ENCODE data around the gene DOCK9.

The DOCK9 gene

DNA sequence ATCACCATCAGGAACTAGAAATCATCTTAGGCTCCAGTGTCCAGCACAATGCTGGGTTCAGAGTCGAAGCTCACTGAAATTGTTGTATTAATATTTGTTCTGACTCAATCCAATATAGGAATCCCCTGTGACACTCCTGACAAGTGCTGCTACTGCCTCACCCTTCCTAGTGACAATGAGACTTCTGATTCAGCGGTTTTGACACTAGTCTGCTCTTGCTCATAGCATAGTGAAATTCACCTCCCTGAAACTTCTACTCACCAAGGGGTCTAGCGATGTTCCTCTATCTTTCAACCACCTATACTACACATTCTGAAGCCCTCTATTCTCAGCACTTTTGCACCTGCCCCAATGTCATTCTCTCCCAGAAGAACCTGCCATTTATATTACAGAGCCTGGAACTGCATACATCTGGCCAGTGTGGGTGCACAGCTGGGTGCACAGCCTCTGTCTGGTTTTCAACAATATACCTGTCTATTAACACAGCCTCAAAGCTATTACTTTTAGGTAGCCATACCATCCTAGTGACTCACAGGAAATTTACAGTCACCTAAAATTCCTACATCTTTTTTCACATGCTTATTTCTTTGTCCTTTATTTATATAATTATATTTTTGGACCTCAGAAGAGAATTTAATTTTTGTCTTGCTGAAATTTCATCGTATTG is 88.3 kb downstream of the DOCK9 start:
- no peak for DNase-seq (ENCODE audit: low read depth in 2 of 2, low spot score in 1 of 2)

DNA sequence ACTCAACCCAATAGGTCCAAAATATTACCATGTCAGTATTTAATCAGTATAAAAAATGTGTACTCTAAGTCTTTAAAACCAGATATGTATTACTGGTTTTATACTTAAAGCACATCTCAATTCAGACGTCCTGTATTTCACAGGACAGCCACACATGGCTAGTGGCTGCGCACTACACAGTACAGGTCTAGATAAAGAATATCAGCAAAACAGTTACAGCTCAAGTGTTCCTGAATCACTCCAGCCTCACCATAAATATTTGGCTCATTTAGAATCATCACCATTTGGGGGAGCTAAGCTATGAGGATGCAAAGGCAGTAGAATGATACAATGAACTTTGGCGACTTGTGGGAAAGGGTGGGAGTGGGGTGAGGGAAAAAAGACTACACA is 89.0 kb downstream of the DOCK9 start:
- DNase-seq (ENCODE audit: low read depth in 2 of 2, low spot score in 1 of 2), result no peak

DNA sequence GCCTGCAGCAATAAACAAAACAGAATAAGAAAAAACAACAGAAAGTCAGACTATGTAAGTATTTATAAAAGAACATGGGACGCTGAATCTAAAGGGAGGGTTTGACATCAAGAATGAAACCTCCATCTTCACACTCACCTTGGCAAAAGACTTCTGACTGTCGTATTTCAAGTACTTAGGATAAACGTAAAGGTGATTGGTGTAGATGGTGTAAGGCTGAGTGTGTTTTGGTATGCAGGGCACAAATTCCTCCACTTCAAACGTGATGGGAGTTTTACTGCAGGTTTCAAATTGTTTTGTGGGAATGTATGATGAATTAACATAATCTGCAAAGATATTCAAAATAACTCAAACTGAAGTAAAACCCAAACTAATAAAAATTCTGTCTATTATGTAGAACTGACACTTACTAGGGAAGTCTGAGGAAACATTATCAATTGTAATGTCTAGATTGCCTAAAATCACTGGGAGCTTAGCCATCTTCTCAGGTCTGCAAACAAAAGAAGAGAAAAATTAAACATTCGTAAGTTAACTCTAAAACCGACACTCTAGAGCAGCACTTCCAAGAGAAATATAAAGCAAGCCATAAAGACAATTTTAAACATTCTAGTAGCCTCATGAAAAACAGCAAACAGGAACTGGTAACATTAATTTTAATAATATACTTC is 89.5 kb downstream of the DOCK9 start:
- DNase-seq (ENCODE audit: low read depth in 2 of 2, low spot score in 1 of 2), result no peak

DNA sequence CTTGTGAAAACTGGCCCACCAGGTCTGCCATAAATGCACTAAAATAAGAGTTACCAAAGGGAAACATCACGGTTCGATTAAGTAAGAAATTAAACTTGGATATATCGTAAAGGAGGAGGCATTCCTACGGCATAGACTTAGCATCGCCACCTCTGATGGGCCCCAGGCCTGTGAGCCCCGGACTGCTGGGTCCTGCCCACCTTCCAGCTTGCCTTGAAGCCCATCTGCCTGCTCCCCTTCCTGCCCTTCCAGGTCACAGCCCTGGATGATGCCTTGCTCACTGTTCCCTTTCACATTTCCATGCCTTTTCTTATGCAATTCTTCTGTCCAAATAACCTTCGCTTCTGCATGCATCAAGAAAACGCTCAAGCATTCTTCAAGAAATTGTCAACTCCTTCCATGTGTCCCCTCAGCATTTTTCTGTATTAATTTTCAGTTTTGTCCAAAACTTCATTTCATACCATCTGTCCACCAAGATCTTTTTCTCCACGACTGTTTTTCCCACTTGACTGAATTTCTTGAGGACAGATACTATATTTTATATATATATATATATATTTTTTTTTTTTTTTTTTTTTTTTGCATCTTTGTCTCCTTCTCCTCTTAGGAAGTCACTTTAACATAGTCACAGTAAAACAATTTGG is 91.2 kb downstream of the DOCK9 start:
- no peak for DNase-seq (ENCODE audit: low read depth in 2 of 2, low spot score in 1 of 2)

DNA sequence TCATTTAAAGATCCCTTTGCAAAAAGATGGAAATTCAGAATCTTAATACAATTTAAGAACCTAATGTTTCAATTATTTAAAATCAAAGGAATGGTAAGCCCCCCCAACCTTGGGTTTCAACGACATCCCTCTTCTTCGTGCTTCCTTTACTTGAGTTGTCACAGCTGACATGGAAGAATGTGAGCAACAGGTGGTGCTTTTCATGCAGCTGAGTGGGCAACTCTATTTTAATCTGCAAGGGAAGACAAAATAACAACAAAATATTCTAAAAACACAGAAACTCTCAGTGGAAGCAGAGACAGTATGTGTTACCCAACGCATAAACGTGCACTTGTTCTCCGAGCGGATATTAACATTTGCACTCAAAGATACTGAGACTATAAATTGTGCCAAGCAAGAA is 92.3 kb downstream of the DOCK9 start:
- no peak for DNase-seq (ENCODE audit: low read depth in 2 of 2, low spot score in 1 of 2)

DNA sequence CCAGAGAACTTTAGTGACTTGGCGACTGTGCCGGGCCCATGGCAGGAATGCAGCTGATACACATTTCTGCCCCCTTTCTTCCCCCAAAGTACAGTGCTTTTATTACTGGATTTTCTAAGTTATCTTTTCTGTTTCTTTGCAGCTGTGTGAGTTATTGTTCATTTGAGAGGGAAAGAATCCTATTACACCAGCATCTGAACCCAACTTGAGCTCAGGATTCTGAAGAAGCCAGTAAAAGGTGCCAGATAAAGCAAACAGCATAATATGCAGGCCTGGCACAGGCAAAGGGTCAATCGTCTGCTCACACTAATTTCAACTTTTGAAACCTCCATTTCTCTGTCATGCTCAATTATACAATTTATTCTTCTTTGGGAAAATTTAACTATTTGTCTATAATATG is 93.9 kb downstream of the DOCK9 start:
- no peak for DNase-seq (ENCODE audit: low read depth in 2 of 2, low spot score in 1 of 2)

DNA sequence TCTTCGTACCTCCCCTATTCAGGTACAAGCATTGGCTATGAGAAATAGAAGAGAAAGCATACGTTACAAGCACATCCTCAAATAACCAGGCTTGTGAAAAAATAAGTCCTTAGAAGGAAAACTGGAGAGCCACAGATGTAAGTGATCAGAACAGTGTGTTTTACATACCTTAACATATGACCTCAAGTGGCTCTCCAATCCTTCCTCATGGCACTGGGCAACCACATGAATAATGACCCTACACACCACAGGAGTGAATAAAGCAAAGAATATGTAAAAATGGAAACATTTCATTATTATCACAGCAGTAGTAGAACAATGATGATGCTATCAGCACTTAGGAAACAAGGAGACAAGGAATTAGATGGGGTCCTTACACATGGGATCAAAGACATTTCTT is 96.5 kb downstream of the DOCK9 start:
- no peak for DNase-seq (ENCODE audit: low read depth in 2 of 2, low spot score in 1 of 2)

DNA sequence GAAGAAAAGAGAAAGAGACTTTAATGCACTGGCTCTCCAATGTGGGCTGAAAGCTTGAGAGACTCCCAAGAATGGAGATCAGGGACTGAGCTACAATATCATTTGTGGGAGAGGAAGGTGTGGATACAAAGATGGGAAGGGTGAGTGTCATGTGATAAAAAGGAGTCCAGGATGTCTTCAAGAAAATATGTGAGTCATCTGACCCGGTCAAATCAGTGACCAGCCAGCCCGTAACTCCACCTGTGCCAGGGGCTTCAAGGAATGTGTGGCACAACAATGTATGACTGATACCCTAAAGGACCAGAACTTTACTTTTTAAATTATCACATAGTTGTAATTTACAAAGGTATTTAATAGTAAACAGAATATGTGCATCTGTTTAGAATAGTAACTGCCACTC is 97.2 kb downstream of the DOCK9 start:
- no peak for DNase-seq (ENCODE audit: low read depth in 2 of 2, low spot score in 1 of 2)

DNA sequence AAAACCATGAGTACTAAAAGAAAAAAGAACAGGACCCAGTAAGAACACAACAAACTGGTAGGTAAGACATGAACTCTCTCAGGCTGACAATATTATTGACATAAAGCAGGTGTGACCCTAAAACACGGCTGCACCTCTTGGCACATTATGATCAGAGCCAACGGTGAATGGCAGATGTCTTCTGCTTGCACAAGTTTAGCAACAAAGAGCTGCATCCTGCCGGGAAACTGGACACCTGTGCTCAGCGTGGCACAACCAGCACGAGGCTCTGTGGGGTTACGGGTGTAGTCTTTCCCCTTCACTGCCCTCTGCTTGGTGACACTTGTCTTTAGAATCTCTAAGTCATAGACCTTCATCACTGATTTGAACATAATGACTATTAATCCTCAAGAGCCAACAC is 97.9 kb downstream of the DOCK9 start:
- no peak for DNase-seq (ENCODE audit: low read depth in 2 of 2, low spot score in 1 of 2)

DNA sequence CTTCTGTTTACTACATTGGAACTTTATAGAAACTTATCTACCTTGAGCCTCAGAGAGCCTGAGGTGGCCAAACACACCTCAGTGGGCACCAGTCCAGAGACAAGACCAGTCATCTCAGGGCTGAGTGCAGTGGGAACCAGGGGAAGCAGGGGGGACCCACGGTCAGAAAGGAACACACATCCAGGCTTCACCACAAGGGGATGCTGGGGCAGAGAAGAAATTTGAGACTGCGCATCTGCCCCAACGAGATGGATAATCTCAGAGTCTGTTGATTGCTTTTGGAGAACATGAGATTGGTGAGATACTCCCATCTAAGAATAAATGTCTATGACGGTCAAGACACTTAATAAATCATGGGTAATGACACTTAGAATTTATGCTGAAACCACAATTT is 98.7 kb downstream of the DOCK9 start:
- DNase-seq (ENCODE audit: low read depth in 2 of 2, low spot score in 1 of 2), result no peak

DNA sequence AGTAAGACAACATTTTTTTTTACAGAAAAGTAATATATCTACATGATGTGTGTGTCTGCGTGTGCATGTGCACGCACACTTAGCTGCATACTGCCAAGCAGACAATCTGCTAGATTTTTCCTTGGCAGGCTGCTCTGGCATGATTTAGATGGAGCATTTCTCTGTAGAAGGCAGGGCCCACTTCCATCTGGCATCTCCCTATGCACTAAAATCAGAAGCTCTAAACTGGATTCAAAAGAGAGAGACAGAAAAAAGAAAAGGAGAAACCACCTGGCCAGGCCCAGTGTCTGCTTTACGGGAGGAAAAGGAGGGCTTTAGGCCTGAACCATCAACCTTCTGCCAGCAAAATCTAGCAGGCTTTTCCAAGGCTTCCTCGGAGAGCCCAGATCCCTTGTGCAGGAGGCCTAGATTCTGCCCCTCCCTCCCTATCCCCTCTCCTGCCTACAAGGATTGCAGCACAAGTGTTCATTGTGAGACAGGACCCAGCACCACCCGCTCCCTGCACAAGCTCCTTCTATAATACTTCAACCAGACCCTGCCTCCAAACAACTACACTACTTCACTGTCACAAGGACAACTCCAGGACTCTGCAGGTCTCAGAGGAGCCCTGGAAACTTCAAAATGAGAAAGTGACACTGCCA is 99.3 kb downstream of the DOCK9 start:
- DNase-seq (ENCODE audit: low read depth in 2 of 2, low spot score in 1 of 2), result no peak

DNA sequence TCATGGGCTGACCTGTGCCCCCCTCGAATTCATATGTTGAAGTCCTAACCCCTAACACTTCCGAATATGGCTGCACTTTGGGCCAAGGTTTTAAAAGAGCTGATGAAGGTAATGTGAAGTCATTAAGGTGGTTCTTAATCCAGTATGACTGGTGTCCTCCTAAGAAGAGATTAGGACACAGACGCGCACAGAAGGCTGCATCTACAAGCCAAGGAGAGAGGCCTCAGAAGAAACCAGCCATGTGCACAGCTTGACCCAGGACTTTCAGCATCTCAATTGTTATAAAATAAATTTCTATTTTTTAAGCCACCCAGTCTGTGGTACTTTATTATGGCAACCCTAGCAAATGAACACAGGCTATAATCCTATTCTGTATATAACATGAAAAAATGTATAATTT is 99.9 kb downstream of the DOCK9 start:
- DNase-seq (ENCODE audit: low read depth in 2 of 2, low spot score in 1 of 2), result no peak

DNA sequence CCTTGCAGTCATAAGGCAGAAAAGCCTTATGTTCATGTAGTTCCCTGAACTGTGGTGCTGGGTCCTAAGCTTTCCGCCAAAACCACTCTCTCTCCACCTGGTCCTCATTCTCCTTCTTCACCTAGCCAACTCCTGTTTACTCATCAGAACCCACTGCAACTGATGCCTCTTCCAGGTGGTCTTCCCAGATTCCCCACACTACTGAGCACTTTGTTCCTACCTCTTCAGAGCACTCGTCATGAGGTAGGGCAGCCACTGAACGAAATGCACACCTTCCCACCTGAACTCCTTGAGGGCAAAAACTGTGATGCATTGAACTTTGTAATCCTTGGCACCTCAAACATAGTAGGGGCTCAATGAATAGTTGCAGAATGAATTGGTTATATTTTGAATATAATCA is 100.4 kb downstream of the DOCK9 start:
- DNase-seq (ENCODE audit: low read depth in 2 of 2, low spot score in 1 of 2), result no peak

DNA sequence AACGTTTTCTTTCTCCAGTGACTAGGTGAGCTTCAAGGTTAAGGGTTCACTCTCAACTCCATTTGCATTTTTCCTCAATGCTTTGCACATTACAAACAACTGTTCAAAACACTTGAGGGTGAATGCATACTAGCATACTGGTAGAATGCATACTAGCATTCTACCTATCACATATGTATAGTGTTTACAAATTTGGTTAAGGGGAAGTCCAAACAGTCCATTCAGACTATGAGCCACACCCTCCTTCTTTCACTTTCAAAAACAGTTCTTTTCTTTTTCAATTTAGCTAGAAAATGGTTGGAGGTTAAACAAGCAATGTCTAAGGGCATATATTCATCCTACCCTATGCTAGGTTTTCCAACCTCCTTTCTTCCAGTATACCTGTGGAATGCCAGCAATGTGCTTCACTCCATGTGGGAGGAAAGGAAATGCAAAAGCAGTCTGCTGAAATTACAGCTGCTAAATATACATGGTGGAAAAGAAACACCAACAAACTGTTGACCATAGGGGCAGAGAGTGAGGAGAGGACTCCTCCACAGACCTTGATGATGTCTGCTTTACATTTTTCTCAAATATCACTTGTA is 102.6 kb downstream of the DOCK9 start:
- no peak for DNase-seq (ENCODE audit: low read depth in 2 of 2, low spot score in 1 of 2)

DNA sequence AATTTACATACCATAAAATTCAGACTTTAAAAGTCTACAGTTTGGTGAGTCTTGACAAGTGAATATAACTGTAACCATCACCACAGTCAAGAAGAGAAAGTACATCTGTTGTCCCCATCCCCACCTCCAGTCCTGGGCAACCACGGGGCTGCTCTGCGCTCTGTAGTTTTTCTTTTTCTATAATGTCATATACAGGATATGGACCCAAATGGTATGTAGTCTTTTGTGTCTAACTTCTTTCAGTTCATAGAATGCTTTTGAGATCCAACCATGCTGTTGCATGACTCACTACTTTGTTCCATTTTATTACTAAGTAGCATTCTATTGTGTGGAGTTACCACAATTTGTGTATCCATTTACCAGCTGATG is 103.9 kb downstream of the DOCK9 start:
- no peak for DNase-seq (ENCODE audit: low read depth in 2 of 2, low spot score in 1 of 2)

DNA sequence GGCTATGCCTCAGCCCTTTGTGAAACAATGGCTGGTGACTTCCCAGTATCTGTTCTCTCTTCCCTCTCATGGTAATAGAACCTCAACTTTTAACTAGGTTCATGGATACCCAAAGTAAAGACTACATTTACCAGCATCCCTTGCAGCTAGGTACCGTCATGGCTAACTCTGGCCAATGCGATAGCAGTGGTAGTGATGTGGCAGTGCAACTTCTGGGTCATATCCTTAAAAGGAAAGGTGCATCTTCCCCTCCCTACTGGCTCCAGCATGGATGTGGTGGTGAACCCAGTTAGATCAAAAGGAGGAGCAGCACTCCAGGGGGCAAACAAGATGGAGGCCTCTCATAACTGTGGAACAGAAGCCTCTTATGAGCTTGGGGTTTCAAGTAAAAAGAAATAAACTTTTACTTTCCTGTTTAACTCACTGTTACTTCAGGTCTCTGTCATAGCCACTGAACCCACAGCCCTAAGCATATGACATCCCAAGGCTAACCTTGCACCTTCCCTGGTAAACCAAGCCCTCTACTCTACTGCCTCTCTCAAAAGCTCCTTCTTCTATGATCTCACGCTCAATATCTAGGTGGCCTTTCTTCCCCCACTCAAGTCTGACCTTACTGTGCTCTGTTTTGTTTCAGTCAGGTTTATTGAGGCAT is 104.4 kb downstream of the DOCK9 start:
- DNase-seq (ENCODE audit: low read depth in 2 of 2, low spot score in 1 of 2), result no peak

DNA sequence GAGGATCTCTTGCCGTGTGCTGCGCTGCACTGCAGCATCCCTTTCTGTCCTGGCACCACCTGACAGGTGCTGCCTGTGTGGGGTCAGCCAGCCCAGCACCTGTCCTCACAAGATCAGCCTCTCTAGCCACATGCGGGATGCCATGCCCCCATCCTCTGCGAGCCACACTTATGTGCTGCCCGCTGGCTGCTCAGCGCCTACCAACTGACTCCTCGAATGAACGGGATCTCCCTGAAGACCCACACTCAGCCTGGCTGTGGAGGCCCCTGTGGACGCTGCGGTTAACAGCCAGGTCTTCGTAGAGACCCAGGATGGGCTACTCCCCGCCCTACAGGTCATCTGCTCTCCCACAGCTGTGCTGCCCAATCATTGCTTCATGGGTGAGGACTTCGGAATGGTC is 106.1 kb downstream of the DOCK9 start:
- no peak for DNase-seq (ENCODE audit: low read depth in 2 of 2, low spot score in 1 of 2)

DNA sequence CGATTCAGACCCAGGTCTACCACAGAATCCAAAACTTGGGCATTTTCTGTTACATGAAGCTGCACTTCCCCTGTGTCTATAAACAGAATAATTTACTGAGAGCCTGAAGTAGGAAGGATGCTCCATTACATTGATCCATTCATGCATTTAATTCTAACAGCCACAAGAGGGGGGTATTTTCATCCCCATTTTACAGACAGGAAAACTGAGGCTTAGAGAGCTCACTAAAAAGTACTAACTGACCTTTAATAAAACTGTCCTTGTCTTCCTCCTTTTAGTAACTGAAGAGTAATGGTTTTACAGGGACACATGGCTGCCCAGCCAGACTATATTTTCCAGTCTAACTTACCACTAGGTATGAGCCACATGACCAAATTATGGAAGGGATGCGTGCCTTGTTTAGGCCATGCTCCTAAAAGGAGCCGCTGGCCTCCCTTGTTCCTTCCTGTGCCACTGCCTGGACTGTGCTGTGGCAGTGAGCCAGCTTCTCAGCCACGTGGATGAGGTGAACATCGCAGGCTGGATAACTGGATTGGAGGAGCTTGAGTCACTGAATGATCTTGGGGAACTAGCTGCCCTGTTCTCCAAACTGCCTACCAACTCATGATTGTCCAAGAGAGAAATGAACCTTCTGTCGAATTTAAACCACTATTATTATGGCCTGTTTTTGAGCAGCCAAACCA is 108.3 kb downstream of the DOCK9 start:
- DNase-seq (ENCODE audit: low read depth in 2 of 2, low spot score in 1 of 2), result no peak

DNA sequence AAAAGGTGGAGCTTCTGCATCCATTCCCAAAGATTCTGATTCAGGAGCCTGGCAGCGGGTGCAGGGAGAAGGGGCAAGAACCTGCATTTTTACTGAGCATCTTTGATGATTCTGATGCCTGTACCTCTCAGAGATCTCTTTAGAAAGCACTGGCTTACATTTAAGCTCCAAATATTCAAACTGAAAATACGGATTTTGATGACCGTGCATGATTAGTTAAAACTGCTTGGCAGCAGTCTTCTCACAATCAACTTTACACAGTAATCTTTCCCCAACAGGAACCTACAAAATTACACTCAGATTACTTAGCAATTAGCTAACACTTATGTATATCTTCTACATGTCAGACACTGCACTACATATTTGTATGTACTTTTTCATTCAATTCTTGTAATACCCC is 108.9 kb downstream of the DOCK9 start:
- no peak for DNase-seq (ENCODE audit: low read depth in 2 of 2, low spot score in 1 of 2)

DNA sequence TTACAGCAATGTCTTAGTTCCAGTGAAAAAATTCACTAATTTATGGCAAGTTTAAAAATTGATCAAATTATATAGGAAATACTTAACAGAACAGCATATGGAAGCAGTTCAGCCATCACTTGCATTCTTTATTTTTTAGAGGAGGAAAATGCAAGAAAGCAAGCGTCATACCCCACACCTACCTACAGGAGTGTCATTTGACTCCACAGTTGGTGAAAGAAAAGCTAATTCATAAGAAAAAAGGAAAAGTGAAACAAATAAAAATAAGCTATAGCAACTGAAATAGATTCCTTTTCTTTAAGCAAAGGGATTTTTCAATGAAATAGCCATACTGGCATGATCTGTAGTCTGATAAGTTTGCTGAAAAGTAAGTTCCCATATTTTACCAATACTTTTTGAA is 111.0 kb downstream of the DOCK9 start:
- DNase-seq (ENCODE audit: low read depth in 2 of 2, low spot score in 1 of 2), result no peak

DNA sequence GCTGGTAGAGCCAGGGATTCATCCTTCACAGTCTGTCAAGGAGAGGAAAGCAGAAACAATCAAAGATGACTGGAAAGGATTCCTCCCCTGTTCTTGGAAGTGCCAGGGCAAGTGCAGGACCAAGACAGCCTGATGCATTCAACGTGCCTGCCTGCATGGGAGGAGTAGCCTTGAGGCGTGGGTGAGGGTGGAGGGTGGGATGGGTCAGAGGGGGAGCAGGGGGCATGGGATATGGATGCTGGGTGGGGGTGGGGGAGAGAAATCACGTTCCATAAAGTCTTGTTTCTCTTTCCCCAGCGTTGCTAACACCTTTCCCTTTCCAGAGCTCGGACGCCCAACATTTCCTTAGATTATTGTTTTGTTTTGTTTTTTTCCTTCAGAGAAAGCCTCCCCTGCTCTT is 117.4 kb downstream of the DOCK9 start:
- DNase-seq (ENCODE audit: low read depth in 2 of 2, low spot score in 1 of 2), result no peak
